ENCODE data around the gene EWSR1.
"Not testable (repeated sequence)": the region's sequence is repeated elsewhere in the genome, so short reads cannot be mapped to it uniquely, and the experiment has no call there.

EWSR1 gene

GRCh38 chr22:29339381-29340235, 71.5 kb downstream of the EWSR1 start:
- no peak for DNase-seq

- no peak for DNase-seq
Observed at GRCh38 chr22:29340566-29340965, 72.5 kb downstream of the EWSR1 start.

DNA sequence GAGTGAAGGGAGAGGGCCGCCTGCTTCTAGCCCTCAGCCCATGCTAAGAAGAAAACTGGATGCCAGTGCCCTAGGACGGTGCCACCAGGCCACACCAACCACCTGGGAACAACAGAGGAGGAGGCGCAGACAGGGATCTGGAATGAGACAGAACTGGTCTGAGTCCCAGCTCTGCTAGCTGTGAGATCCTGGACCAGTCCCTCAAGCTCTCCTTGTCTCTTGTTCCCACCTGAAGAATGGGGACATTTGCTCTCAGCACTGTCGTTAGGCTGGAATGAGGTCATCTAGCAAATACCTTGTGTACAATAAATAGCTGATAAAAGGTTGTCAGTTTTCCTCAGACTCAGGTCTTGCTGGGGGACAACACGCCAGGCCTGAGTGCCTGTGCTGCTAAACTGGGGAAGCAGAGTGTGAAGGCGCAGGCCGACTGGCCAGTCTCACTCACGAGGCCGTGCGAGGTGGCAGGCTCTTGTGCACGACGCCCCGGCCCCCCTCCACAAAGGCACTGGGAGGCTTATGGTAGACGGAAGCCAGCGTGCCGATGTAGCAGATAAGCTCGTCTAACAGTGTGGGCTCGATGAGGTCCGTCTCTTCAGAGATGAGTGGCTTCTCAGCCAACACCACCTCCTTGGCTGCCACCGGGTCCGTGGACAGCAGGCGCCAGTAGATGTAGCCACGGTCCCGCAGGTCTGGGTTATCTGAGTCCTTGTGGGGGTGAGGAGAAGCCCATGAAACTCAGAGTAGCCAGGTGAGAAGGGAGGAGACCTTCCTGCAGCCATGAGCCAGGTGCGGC, 73.2 kb downstream of the EWSR1 start:
- DNase-seq: no peak

DNA sequence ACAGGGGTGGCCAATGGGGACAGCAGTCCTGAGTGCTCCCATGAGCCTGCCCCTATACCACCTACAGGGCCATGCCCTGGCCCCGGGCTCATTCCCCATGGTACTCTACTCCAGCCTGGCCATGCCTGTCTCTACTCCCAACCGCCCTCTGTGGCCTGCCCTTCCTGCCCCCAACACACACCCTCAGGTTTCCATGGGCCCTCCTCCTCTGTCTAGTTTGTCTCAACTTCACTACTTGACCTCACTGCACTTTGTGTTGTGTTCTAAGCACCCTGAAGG, 73.7 kb downstream of the EWSR1 start:
- DNase-seq: no peak

DNA sequence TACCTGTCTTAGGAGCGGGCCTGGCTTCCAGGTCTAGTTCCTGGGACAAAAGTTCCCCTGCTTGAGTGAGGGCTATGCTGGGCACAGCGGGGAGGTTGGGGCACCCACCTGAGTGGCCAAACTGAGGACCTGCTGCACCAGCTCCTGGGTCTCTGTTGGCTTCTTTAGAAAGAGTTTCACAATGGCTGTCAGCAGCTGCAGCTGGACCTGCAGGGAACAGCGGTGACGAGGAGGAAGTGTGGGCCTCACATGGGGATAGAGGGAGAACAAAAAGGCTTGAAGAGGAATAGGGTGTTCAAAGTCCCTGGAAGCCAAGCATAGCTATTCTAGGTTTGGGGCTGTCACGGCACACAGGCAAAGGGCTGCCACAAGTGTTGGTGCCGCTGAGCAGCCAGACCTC, 74.1 kb downstream of the EWSR1 start:
- DNase-seq: no peak

DNA sequence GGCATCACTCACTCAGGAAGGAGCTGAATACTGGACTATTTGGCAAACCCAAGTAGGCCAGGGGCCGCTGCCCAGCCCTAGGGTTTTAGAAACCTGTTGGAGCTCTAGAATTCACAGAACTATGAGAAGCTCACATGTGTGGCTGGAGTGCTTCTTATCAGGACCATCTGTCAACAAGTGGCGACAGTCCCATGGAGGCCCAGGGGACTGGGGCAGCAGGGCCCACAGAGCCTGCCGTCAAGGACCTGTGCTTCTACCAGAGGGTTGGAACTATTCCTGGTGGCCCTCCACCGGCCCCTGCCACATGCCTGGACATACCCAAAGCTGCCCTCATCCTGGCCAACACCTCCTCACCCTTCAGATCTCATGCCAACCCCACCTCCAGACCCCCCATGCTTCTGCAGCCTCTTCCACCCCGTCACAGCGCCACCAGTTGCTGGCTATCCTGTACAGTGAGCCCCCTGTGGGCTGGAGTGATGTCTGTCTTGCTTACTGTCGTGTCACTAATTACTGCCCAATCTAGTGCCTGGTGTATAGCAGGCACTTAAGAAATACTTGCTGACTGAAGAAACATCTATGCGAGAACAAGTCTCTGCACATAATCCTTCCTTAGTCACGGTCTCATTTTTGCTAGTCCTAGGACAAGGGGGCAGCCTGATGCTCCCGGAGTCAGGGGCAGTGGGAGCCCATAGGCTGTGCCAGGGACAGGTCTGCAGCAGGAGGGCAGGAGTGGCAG, 74.7 kb downstream of the EWSR1 start:
- no peak for DNase-seq

DNA sequence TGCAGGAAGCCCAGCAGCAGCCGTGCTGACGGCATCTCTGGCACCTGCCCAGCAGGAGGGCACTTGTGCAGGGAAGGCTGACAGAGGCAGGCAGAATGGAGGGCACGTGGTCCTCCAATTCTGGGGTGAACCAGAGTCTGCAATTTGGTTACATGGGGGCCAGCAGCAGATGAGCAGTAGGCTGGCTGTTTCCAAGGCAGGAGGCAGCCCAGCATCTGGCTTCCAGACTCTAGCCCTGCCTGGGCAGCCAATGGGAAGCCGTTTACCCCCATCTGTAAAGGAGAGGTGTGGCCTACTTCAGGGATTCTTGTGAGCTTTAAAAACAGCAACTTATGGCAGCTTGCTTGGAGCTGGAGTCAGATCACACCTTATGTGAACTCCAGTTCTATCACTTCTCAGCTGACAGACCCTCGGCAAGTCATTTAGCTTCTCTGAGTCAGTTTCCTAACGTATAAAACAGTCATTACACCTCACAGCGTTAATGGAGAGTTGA, 75.3 kb downstream of the EWSR1 start:
- DNase-seq: peak; percentile 29 to 82

DNA sequence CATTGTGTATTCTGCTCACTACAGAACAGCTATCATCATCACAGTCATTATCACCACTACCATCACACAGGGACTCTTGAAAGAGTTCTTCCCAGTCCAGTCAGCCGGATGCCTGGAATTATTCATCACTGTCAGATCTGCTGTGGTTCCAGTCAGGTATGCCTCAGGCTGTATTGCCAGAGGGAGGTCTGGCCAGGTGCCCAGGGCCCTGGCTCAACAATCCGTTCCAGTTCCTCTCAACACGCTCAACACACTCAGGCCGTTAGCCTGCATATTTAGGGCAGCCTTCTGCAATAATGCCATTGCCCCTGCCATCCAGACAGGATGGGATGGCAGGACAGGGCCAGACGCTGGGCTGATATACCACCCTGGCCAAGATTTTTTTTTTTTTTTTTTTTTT, 76.1 kb downstream of the EWSR1 start:
- peak; percentile 86 to 95 for DNase-seq

- not testable (repeated sequence) for DNase-seq
Observed at GRCh38 chr22:29344889-29345288, 76.8 kb downstream of the EWSR1 start.

DNA sequence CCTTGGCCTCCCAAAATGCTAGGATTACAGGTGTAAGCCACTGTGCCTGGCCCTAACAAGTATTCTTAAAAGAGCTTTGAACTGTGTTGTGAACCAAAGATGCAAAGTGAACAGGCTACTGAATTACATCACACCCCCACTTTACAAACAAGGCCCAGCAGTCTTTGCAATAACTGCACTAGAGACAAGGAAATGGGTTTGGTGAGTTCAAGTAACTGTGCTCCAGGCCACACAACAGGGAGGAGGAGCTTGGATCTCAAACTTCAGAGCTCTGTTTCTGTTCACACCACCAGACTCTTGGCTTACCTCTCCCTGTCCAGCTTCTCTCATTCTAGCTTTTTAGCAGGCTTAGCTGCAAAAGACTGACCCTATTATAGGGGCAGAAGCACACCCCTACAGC, 77.9 kb downstream of the EWSR1 start:
- peak in 1 of 2 experiments; percentile 31 for DNase-seq

DNA sequence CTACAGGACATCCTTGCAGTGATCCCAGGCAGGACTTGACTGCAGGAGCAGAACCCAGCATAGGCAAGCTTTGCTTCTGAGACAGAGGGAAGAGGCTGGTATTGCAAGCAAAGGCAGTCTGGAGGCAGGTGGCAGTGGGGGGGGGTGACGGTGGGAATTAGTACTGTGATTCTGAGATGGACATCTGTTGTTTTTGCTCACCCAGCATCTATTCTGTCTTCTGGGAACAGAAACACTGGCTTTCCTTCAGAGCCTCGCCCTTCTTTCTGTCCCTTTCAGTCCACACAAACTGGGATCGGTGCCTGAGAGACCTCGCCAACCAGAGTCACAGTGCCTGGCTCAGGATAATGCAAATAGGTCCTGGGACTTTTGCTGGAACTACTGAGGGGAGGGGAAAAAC, 78.6 kb downstream of the EWSR1 start:
- peak; percentile 46 to 91 for DNase-seq

GRCh38 chr22:29348041-29348440, 80.0 kb downstream of the EWSR1 start:
- no peak for DNase-seq

DNA sequence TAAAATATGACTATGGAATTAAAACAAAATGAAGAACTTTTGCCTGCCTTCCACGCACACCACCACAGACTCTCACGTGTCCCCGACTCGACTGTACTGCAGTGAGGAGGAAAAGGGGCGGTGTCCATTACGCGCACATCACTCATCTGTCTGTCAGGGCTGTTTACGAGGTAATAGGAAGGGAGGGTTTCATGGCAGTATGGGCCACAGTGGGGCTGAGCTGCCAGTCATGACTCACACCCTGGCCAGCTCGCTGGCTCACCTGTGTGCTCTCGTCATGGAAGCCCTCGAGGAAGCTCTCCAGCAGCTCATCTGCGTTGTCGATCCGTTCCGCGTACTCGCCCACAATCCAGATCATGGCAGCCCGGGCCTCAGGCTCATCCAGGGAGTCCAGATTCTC, 80.9 kb downstream of the EWSR1 start:
- DNase-seq: no peak
